NCI-H2171 treated with DMSO at 0.1 percent for 48 hours (cell line): ENCODE results near the gene TINAGL1.

Source experiments
- DNase-seq: peaks from one replicate; lab custom pipeline; 2025; lab: John Stamatoyannopoulos, UW

The TINAGL1 gene

GRCh38 chr1:31607360-31607759, 31.0 kb downstream of the TINAGL1 start:
- no peak for DNase-seq

GRCh38 chr1:31609514-31610118, 33.3 kb downstream of the TINAGL1 start:
- no peak for DNase-seq

DNA sequence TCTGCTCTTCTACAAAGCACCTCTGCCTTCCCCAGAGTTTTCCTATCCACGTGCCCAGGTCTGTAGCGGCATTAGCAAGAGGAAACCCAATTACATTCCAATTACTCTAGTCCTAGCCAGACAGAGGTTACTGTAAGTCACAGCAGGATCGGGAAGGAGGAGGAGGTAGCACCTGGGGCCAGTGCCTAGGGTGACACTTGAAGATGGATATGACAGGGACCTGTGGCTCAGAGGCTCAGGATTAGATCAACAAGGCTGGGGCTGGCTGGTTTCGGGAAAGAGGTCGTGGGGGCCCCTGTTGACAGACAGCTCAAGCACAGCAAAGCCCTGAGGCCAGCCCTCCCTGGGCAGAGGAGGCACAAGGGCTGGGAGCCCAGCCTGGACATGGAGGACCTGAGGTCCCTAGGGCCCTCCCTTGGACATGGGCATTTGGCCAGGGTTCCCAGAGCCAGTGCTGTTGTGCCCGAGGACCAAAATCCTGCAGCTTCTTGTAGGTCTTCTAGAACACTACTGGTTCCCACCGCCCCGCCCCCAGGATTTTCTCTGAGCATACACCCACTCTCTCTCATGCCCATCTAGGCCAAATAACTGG, 38.2 kb downstream of the TINAGL1 start:
- no peak for DNase-seq

- DNase-seq, result no peak
These were observed 39.1 kb downstream of the TINAGL1 start for GRCh38 chr1:31615414-31615813.

- no peak for DNase-seq
These were observed 39.6 kb downstream of the TINAGL1 start for GRCh38 chr1:31615939-31616338.

GRCh38 chr1:31617218-31617915, 41.1 kb downstream of the TINAGL1 start, which contains the start of gene HCRTR1:
TSS of gene HCRTR1 (plus strand) at chr1:31617689. CDS start at chr1:31619193, 1,504 bp downstream.
- no peak for DNase-seq

GRCh38 chr1:31617916-31618746, 41.8 kb downstream of the TINAGL1 start:
- DNase-seq, result peak; percentile 52

GRCh38 chr1:31618916-31619846, 42.9 kb downstream of the TINAGL1 start:
- no peak for DNase-seq

- DNase-seq, result no peak
These were observed 44.5 kb downstream of the TINAGL1 start for GRCh38 chr1:31620631-31621497.

- no peak for DNase-seq
These were observed 45.1 kb downstream of the TINAGL1 start for GRCh38 chr1:31621498-31621820.

DNA sequence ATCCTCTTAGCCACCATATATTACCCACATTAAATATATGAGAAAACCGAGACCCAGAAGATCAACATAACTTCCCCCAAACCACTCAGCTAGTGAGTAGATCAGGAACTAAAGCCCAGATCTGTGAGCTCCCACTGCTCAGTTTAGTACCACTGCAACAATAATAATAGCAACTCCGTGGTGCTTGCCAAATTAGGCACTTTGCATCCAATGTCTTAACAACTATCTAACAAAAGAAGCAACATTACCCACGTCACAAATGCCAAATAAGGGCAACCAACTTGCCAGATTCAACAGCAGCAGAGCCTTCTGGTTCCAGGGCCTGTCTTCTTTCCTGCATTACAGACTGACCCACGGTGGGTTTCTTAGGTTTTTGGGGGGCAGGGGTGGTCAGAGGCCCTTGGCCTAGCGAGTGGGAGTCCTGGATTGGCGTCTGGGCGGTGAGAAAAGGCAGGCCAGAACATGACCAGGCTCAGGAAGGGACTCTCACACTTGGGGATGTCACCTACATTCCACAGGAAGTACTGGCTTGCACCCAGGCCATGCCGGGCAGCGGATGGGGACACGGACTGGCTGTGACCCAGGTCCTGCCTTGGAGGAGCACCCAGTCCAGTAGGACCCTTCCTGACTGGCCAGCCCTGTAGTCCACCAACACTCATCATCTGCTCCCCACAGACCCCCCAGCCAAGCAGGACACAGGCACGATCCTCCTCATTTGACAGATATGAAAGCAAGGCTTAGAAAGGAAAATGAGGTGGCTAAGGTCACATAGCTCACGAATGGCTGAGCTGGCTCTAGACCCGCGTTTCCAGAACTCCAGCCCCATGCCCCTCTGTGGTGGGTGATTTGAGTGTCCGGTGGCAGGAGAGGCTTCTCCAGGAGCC, 45.8 kb downstream of the TINAGL1 start:
- no peak for DNase-seq

GRCh38 chr1:31623365-31623764, 47.0 kb downstream of the TINAGL1 start:
- DNase-seq, result no peak

DNA sequence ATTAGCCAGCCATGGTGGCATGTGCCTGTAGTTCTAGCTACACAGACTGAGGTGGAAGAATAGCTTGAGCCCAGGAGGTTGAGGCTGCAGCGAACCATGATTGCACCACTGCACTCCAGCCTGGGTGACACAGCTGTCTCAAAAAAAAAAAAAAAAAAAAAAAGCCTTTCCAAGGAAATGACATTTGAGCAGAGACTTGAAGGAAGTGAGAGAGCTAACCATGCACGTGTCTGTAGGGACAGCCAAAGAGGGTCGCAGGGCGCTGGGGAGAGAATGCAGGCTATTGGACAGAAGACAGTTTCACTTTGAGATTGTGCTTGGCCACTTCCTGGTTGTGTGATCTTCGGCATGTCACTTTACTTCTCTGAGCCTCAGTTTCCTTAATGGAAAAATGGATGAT, 48.0 kb downstream of the TINAGL1 start:
- peak; percentile 16 for DNase-seq

DNA sequence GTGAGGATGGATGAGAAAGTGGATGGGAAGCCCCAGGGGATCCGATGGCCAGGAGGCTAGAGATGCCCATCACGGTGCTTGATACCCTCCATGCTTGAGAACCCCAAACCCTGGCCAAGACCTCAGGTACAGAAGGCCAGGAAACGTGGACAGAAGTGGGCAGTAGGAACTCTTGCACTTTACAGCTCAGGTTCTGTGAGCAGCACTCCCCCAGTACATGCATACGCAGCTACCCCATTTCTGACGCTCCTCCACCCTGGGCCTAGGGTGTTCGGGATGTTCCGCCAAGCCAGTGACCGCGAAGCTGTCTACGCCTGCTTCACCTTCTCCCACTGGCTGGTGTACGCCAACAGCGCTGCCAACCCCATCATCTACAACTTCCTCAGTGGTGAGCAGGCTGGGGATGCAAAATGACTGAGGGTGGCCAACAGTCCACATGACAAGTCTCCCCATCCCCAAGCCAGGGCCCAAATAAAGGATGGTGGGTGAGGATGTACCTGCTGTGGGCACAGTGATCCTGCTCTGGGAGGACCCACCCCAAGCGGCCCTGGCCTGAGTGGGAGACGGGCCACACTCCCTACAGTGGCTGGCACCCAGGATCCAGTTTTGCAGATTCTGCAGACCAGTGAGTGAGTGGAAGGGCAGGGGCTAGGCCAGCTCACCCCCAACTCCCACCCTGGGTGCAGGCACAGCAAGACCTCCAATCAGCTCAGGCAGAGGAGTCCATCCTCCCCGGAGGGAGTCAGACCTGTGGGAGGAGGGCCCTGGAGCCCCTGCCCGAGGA, 48.6 kb downstream of the TINAGL1 start:
- DNase-seq, result no peak

DNA sequence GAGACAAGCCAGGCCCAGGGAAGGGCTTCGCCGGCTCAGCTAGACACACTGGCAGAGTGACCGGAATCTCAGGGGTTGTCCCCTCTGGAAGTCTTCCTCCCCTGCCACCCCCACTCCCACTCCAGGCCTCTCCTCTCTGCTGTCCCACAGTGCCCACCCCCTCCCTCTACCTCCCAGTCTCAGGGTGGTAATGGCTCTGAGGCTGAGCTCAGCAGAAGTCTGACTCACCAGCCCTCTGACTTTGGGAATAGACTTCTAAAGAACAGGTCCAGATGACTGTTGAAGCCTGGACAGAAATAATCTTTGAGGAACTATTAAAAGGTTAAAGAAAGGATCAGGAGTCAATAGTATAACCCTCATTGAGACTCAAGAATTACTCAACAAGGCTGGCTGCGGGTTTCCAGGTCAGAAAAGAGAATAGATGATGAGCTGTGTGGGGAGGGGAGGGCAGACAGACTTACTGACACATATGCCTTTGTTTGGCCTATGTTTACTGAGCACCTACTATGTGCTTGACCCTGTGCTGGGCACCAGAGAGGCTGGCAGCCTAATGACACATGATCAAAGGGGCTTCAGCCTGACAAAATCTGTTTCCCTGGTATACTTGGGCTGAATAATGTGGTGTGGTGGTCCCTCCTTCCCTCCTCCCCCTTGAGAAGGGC, 49.4 kb downstream of the TINAGL1 start:
- no peak for DNase-seq

GRCh38 chr1:31626223-31627207, 50.2 kb downstream of the TINAGL1 start:
- no peak for DNase-seq
